ENCODE results near the gene KLHDC3. TPM values are rescaled to one million over a fixed set of nuclear protein-coding genes. Genes with fewer than 3 reads are reported as not detected.

Gene KLHDC3
- total and polyA plus RNA-seq, 2 donors (not counting 1 experiment from before 2014, with no cell fraction given): 47.4 to 50.7 TPM

- 98% methylated on average over 6 of the region's 12 CpGs for WGBS (ENCODE audit: insufficient coverage)
- H3K9me3 Mint-ChIP-seq (ENCODE audit: insufficient read depth): no peaks in the 10 kb centered on the region
Observed at GRCh38 chr6:42968126-42968701, 45.8 kb upstream of the KLHDC3 start.

GRCh38 chr6:42968783-42969182 lies 45.3 kb upstream of the KLHDC3 start:
- 95% methylated on average over 2 of the region's 4 CpGs for WGBS (ENCODE audit: insufficient coverage)
- POLR2A ChIA-PET: no interaction called here
- TF ChIP-seq EZH2 (IDR thresholded peaks at IDR 0.05; ENCODE audit: borderline replicate concordance, insufficient read depth, low read depth, low read length, poor library complexity, severe bottlenecking) (no peak), CTCF (IDR thresholded peaks at IDR 0.05) (no peak)
- CTCF ChIA-PET: no interaction called here
- H3K4me3 ChIP-seq (ENCODE audit: control extremely low read depth in 1 of 5, extremely low read depth in 1 of 5, insufficient read depth in 1 of 5, low read depth in 2 of 5, low read length in 4 of 5): no peak overlapping the region
- Mint-ChIP-seq H3K9me3 (ENCODE audit: insufficient read depth) (no peaks in the 10 kb centered on the region), H3K4me3 (no peak overlapping the region), H3K4me1 (peaks cover 2% of the 10 kb centered on the region), H3K27me3 (no peaks in the 10 kb centered on the region), H3K27ac (no peak overlapping the region)
- no peak for ATAC-seq (ENCODE audit: low read depth)
- no peak overlapping the region for H2AFZ ChIP-seq (ENCODE audit: insufficient read depth, low read depth, low read length, poor library complexity, severe bottlenecking)
- intact Hi-C loops (cut with micrococcal nuclease): no loop called here
- no peaks in the 10 kb centered on the region for H3K79me2 ChIP-seq (ENCODE audit: control insufficient read depth, insufficient read depth, low read length)
- H3K4me1 ChIP-seq (ENCODE audit: control insufficient read depth in 2 of 2, insufficient read depth in 2 of 2, low read length in 2 of 2): no peaks in the 10 kb centered on the region
- no peak overlapping the region for H3K27ac ChIP-seq (ENCODE audit: low read length in 2 of 2)
- no peak overlapping the region for H3K9ac ChIP-seq (ENCODE audit: low read length)
- DNase-seq: no peak
- peaks cover 8% of the 10 kb centered on the region for H4K20me1 ChIP-seq (ENCODE audit: control insufficient read depth, insufficient read depth, low read length, poor library complexity, severe bottlenecking)
- no peaks in the 10 kb centered on the region for H3K27me3 ChIP-seq (replicated peaks in 1 of 4; ENCODE audit: control extremely low read depth in 1 of 4, control insufficient read depth in 3 of 4, insufficient read depth in 4 of 4, low read length in 3 of 4)
- no peaks in the 10 kb centered on the region for H3K9me3 ChIP-seq (ENCODE audit: control extremely low read depth in 1 of 3, control insufficient read depth in 2 of 3, insufficient read depth in 1 of 3, low read length in 2 of 3)
- H3K4me2 ChIP-seq (replicated peaks; ENCODE audit: low read depth, low read length, poor library complexity, severe bottlenecking): no peak overlapping the region
- peaks cover 0 to 58% of the 10 kb centered on the region in 2 experiments for H3K36me3 ChIP-seq (replicated peaks in 1 of 2; ENCODE audit: control extremely low read depth in 1 of 2, control insufficient read depth in 1 of 2, extremely low read depth in 1 of 2, insufficient read depth in 2 of 2, low read length in 1 of 2)

More at GRCh38 chr6:42968126-42968701, 45.8 kb upstream of the KLHDC3 start:
- intact Hi-C loops (cut with micrococcal nuclease): no loop called here
- H3K27me3 Mint-ChIP-seq: no peaks in the 10 kb centered on the region
- Histone ChIP-seq H3K79me2 (ENCODE audit: control insufficient read depth, insufficient read depth, low read length) (no peaks in the 10 kb centered on the region), H3K4me2 (replicated peaks; ENCODE audit: low read depth, low read length, poor library complexity, severe bottlenecking) (no peak overlapping the region), H3K4me3 (ENCODE audit: control extremely low read depth in 1 of 5, extremely low read depth in 1 of 5, insufficient read depth in 1 of 5, low read depth in 2 of 5, low read length in 4 of 5) (no peak overlapping the region), H3K27me3 (replicated peaks in 1 of 4; ENCODE audit: control extremely low read depth in 1 of 4, control insufficient read depth in 3 of 4, insufficient read depth in 4 of 4, low read length in 3 of 4) (no peaks in the 10 kb centered on the region), H2AFZ (ENCODE audit: insufficient read depth, low read depth, low read length, poor library complexity, severe bottlenecking) (no peak overlapping the region), H3K4me1 (ENCODE audit: control insufficient read depth in 2 of 2, insufficient read depth in 2 of 2, low read length in 2 of 2) (no peaks in the 10 kb centered on the region), H4K20me1 (ENCODE audit: control insufficient read depth, insufficient read depth, low read length, poor library complexity, severe bottlenecking) (peaks cover 8% of the 10 kb centered on the region), H3K36me3 (replicated peaks in 1 of 2; ENCODE audit: control extremely low read depth in 1 of 2, control insufficient read depth in 1 of 2, extremely low read depth in 1 of 2, insufficient read depth in 2 of 2, low read length in 1 of 2) (peaks cover 0 to 59% of the 10 kb centered on the region in 2 experiments), H3K9ac (ENCODE audit: low read length) (no peak overlapping the region), H3K9me3 (ENCODE audit: control extremely low read depth in 1 of 3, control insufficient read depth in 2 of 3, insufficient read depth in 1 of 3, low read length in 2 of 3) (no peaks in the 10 kb centered on the region), H3K27ac (ENCODE audit: low read length in 2 of 2) (no peak overlapping the region)
- ChIA-PET POLR2A (interaction anchor here (0.7 to 1.4 kb wide), 2 partner anchors 16 to 313 kb away, joined by 3 to 8 read pairs; partner anchors contain the start of gene PPP2R5D), CTCF (no interaction called here)
- H3K27ac Mint-ChIP-seq: no peak overlapping the region
- no peak overlapping the region for H3K4me3 Mint-ChIP-seq
- ATAC-seq (ENCODE audit: low read depth) (no peak), DNase-seq (no peak)
- no peak for TF ChIP-seq CTCF (IDR thresholded peaks at IDR 0.05)
- TF ChIP-seq EZH2 (IDR thresholded peaks at IDR 0.05; ENCODE audit: borderline replicate concordance, insufficient read depth, low read depth, low read length, poor library complexity, severe bottlenecking): no peak
- no peaks in the 10 kb centered on the region for H3K4me1 Mint-ChIP-seq
